ENCODE measurements around the gene TP53AIP1. TPM values are rescaled to one million over a fixed set of nuclear protein-coding genes. Genes with fewer than 3 reads are reported as not detected.

Gene TP53AIP1
- total RNA-seq, 1 donor from 2014 or later: not detected

GRCh38 chr11:128907585-128907984, 35.1 kb downstream of the TP53AIP1 start:
- intact Hi-C loops (cut with micrococcal nuclease): no loop called here

- intact Hi-C loops (cut with micrococcal nuclease): loop anchor here (1.0 kb wide), 1 partner anchor 22 kb away; no protein-coding TSS in a partner anchor
Measured at GRCh38 chr11:128906185-128907050, 36.3 kb downstream of the TP53AIP1 start.

GRCh38 chr11:128905345-128906184, 37.1 kb downstream of the TP53AIP1 start:
- intact Hi-C loops (cut with micrococcal nuclease): loop anchor here (1.0 kb wide), 1 partner anchor 21 kb away; no protein-coding TSS in a partner anchor

GRCh38 chr11:128904656-128905344, 37.9 kb downstream of the TP53AIP1 start:
- intact Hi-C loops (cut with micrococcal nuclease): no loop called here

GRCh38 chr11:128904303-128904655, 38.4 kb downstream of the TP53AIP1 start:
- intact Hi-C loops (cut with micrococcal nuclease): no loop called here

- intact Hi-C loops (cut with micrococcal nuclease): no loop called here
Measured at GRCh38 chr11:128903248-128904061, 39.2 kb downstream of the TP53AIP1 start.

- intact Hi-C loops (cut with micrococcal nuclease): no loop called here
Measured at GRCh38 chr11:128902515-128903066, 40.1 kb downstream of the TP53AIP1 start.

- intact Hi-C loops (cut with micrococcal nuclease): no loop called here
Measured at GRCh38 chr11:128901653-128902514, 40.8 kb downstream of the TP53AIP1 start.

- intact Hi-C loops (cut with micrococcal nuclease): no loop called here
Measured at GRCh38 chr11:128900468-128900867, 42.2 kb downstream of the TP53AIP1 start.

GRCh38 chr11:128898580-128899344, 43.9 kb downstream of the TP53AIP1 start:
- intact Hi-C loops (cut with micrococcal nuclease): no loop called here

GRCh38 chr11:128897826-128898225, 44.8 kb downstream of the TP53AIP1 start:
- intact Hi-C loops (cut with micrococcal nuclease): no loop called here

- intact Hi-C loops (cut with micrococcal nuclease): no loop called here
Measured at GRCh38 chr11:128896356-128896755, 46.3 kb downstream of the TP53AIP1 start.

- intact Hi-C loops (cut with micrococcal nuclease): no loop called here
Measured at GRCh38 chr11:128895526-128895925, 47.1 kb downstream of the TP53AIP1 start.

GRCh38 chr11:128894685-128895084, 48.0 kb downstream of the TP53AIP1 start:
- intact Hi-C loops (cut with micrococcal nuclease): no loop called here

- intact Hi-C loops (cut with micrococcal nuclease): no loop called here
Measured at GRCh38 chr11:128894286-128894681, 48.4 kb downstream of the TP53AIP1 start.

- intact Hi-C loops (cut with micrococcal nuclease): no loop called here
Measured at GRCh38 chr11:128893578-128894285, 48.9 kb downstream of the TP53AIP1 start.

GRCh38 chr11:128892866-128893565, 49.7 kb downstream of the TP53AIP1 start:
- intact Hi-C loops (cut with micrococcal nuclease): no loop called here
